ENCODE results near the gene CHRM5. TPM values are rescaled to one million over a fixed set of nuclear protein-coding genes. Genes with fewer than 3 reads are reported as not detected.

The CHRM5 gene
- total and polyA plus RNA-seq, 9 of the 15 experiments (the other 6 are each of a cell fraction or from before 2014, with no cell fraction given): not detected

GRCh38 chr15:34014556-34014955 is 46.3 kb downstream of the CHRM5 start:
- WGBS (ENCODE audit: insufficient coverage, low coverage, missing lambda C conversion rate): 0% methylated on average over 2 of the region's 2 CpGs
- ChIA-PET CTCF (ENCODE audit: low intra/inter-chr PET ratio) (no interaction called here), POLR2A (no interaction called here)
- Histone ChIP-seq H4K20me1 (replicated peaks; ENCODE audit: control insufficient read depth, insufficient read depth, low read length) (no peaks in the 10 kb centered on the region), H2AFZ (ENCODE audit: low read depth, low read length) (no peak overlapping the region), H3K4me2 (ENCODE audit: insufficient read depth, low read length) (no peak overlapping the region), H3K4me1 (replicated peaks in 1 of 2; ENCODE audit: control insufficient read depth in 2 of 2, insufficient read depth in 2 of 2, low read length in 2 of 2) (no peaks in the 10 kb centered on the region), H3K27ac (ENCODE audit: extremely low read depth, low read depth, low read length) (no peak overlapping the region), H3K79me2 (ENCODE audit: control insufficient read depth, insufficient read depth, low read length) (no peaks in the 10 kb centered on the region), H3K9ac (ENCODE audit: insufficient read depth in 1 of 2, low read depth in 2 of 2, low read length in 2 of 2) (no peak overlapping the region), H3K9me1 (ENCODE audit: control insufficient read depth, insufficient read depth, low read length) (no peaks in the 10 kb centered on the region), H3K36me3 (ENCODE audit: control insufficient read depth, insufficient read depth, low read length) (no peaks in the 10 kb centered on the region), H3K9me3 (replicated peaks; ENCODE audit: control insufficient read depth, insufficient read depth, low read depth, low read length) (no peaks in the 10 kb centered on the region), H3K27me3 (ENCODE audit: control insufficient read depth in 2 of 2, insufficient read depth in 2 of 2, low read length in 2 of 2) (peaks cover 4 to 9% of the 10 kb centered on the region in 2 experiments; a peak in 4 of 5 replicates), H3K4me3 (no peak overlapping the region)
- no TSS peak for BruUV-seq (replicated peaks)
- TF ChIP-seq POLR2H (tag; IDR thresholded peaks at IDR 0.05; ENCODE audit: low read depth) (no peak), MEF2A (IDR thresholded peaks at IDR 0.05; ENCODE audit: control insufficient read depth, low read depth, low read length) (no peak), MCM5 (IDR thresholded peaks at IDR 0.05; ENCODE audit: low read depth) (no peak)
- ATAC-seq: no peak
- no peak for DNase-seq (ENCODE audit: extremely low read depth in 1 of 4, low spot score in 3 of 4)
- FAIRE-seq: no peak
- intact Hi-C loops (cut with micrococcal nuclease): no loop called here
- in situ Hi-C loops (cut with MboI): no loop called here

- intact Hi-C loops (cut with micrococcal nuclease) (no loop called here), in situ Hi-C loops (cut with MboI) (no loop called here)
- no peaks in the 10 kb centered on the region for H3K9me1 ChIP-seq (ENCODE audit: control insufficient read depth, insufficient read depth, low read length)
- H4K20me1 ChIP-seq (replicated peaks; ENCODE audit: control insufficient read depth, insufficient read depth, low read length): no peaks in the 10 kb centered on the region
- no peak overlapping the region for H3K4me2 ChIP-seq (ENCODE audit: insufficient read depth, low read length)
- WGBS (ENCODE audit: insufficient coverage, low coverage, missing lambda C conversion rate): 51% methylated on average over 16 of the region's 16 CpGs
- H3K27me3 ChIP-seq (ENCODE audit: control insufficient read depth in 2 of 2, insufficient read depth in 2 of 2, low read length in 2 of 2): peaks cover 1 to 4% of the 10 kb centered on the region in 2 experiments; a peak in 3 of 5 replicates
- H3K27ac ChIP-seq (ENCODE audit: extremely low read depth, low read depth, low read length): no peak overlapping the region
- ATAC-seq (no peak), FAIRE-seq (no peak), DNase-seq (ENCODE audit: extremely low read depth in 1 of 4, low spot score in 3 of 4) (no peak)
- no peak for TF ChIP-seq HDAC3 (IDR thresholded peaks at IDR 0.05; ENCODE audit: borderline replicate concordance, partially characterized antibody)
- no peaks in the 10 kb centered on the region for H3K36me3 ChIP-seq (ENCODE audit: control insufficient read depth, insufficient read depth, low read length)
- H3K79me2 ChIP-seq (ENCODE audit: control insufficient read depth, insufficient read depth, low read length): no peaks in the 10 kb centered on the region
- H3K9ac ChIP-seq (ENCODE audit: insufficient read depth in 1 of 2, low read depth in 2 of 2, low read length in 2 of 2): no peak overlapping the region
- ChIA-PET POLR2A (interaction anchor here (0.6 kb wide), 1 partner anchor 168 kb away, joined by 5 read pairs; no protein-coding TSS in a partner anchor), CTCF (ENCODE audit: low intra/inter-chr PET ratio) (no interaction called here)
- H3K4me1 ChIP-seq (replicated peaks in 1 of 2; ENCODE audit: control insufficient read depth in 2 of 2, insufficient read depth in 2 of 2, low read length in 2 of 2): no peaks in the 10 kb centered on the region
- no peak overlapping the region for H3K4me3 ChIP-seq
- BruUV-seq (replicated peaks): no TSS peak
- no peaks in the 10 kb centered on the region for H3K9me3 ChIP-seq (replicated peaks; ENCODE audit: control insufficient read depth, insufficient read depth, low read depth, low read length)
- H2AFZ ChIP-seq (ENCODE audit: low read depth, low read length): no peak overlapping the region
These were observed 49.8 kb downstream of the CHRM5 start for GRCh38 chr15:34018021-34018645.

All from K562 (cell line).